Natural killer cell (primary cell): ENCODE data around the gene VIPR2. TPM values are rescaled to one million over a fixed set of nuclear protein-coding genes. Genes with fewer than 3 reads are reported as not detected.

Experiments used
- ATAC-seq, 3 donors: fragments of 150-1000 bp in 2 of 3; fragments of 200-7000 bp in 1 of 3; cut with Tn5 transposase; 1 replicate in 1 of 3; 2 replicates in 2 of 3; pipeline ENCODE4 v1.10.0; 2021; ENCODE audit warnings: mild to moderate bottlenecking in 2 of 3, moderate library complexity in 2 of 3
- DNase-seq, 2 donors: peaks; one replicate each; pipeline versions ENCODE4 v3.0.0 to v3.0.0-alpha.2; 2013 to 2021; ENCODE audit warnings: mixed read lengths in 1 of 2
- H3K27ac ChIP-seq: one replicate; pipeline ENCODE4 v1.5.1; 2013; ENCODE audit warnings: mild to moderate bottlenecking, low read length
- H3K27me3 ChIP-seq: one replicate; pipeline ENCODE4 v1.6.1; 2013; ENCODE audit warnings: low read length; ENCODE audit not compliant: control insufficient read depth, insufficient read depth
- H3K36me3 ChIP-seq: one replicate; pipeline ENCODE4 v1.6.1; 2013; ENCODE audit warnings: low read length; ENCODE audit not compliant: control insufficient read depth, insufficient read depth
- H3K4me1 ChIP-seq: one replicate; pipeline ENCODE4 v1.6.1; 2013; ENCODE audit warnings: low read length; ENCODE audit not compliant: control insufficient read depth, insufficient read depth
- H3K4me3 ChIP-seq: one replicate; pipeline ENCODE4 v1.5.1; 2013; ENCODE audit warnings: low read length
- H3K9me3 ChIP-seq: one replicate; pipeline ENCODE4 v1.6.1; 2013; ENCODE audit warnings: low read length; ENCODE audit not compliant: control insufficient read depth, insufficient read depth
- H3K27ac Mint-ChIP-seq, 2 donors: one replicate each; pipeline ENCODE4 v1.8.0; 2022; ENCODE audit warnings: mild to moderate bottlenecking in 2 of 2, mixed read lengths in 2 of 2, moderate library complexity in 1 of 2
- H3K27me3 Mint-ChIP-seq, 2 donors: one replicate each; pipeline ENCODE4 v1.8.0; 2022; ENCODE audit warnings: low read depth in 2 of 2, mixed read lengths in 2 of 2
- H3K36me3 Mint-ChIP-seq: one replicate; pipeline ENCODE4 v1.8.0; 2022; ENCODE audit warnings: mixed read lengths
- H3K4me1 Mint-ChIP-seq, 2 donors: one replicate each; pipeline ENCODE4 v1.8.0; 2022; ENCODE audit warnings: mixed read lengths in 2 of 2
- H3K4me3 Mint-ChIP-seq: one replicate; pipeline ENCODE4 v1.8.0; 2022; ENCODE audit warnings: mild to moderate bottlenecking, moderate library complexity, mixed read lengths
- H3K9me3 Mint-ChIP-seq, 2 donors: one replicate each; pipeline ENCODE4 v1.8.0; 2022; ENCODE audit warnings: mixed read lengths in 2 of 2
- CTCF ChIP-seq: fragments of 200-600 bp; IDR thresholded peaks from one replicate; pipeline ENCODE4 v1.8.0; 2022; ENCODE audit warnings: antibody characterized with exemption
- WGBS: methylation state at CpG from one replicate; pipeline ENCODE4 v1.1.7; 2013; ENCODE audit warnings: missing lambda C conversion rate; ENCODE audit not compliant: insufficient coverage; 5-methylcytosine and 5-hydroxymethylcytosine counted together
- intact Hi-C: fragments of 100-400 bp; cut with micrococcal nuclease; formaldehyde crosslinking; loops from one replicate; pipeline ENCODE4 v1.14.2; 2022
- total RNA-seq, 4 donors: library from RNA; stranded (reverse); fragments of 120-200 nt in 1 of 4; gene quantifications; one replicate each; pipeline versions ENCODE4 v1.2.3 to v1.2.4, GENCODE V29; 2013 to 2022

The VIPR2 gene
- total RNA-seq, 3 donors from 2014 or later (not counting 1 experiment from before 2014, with no cell fraction given), result 2.2 to 4.9 (median 4.7) TPM

- H3K27me3 ChIP-seq, result peaks cover 4% of the 10 kb centered on the region
- H3K36me3 ChIP-seq, result no peaks in the 10 kb centered on the region
- Mint-ChIP-seq H3K36me3 (peaks cover 7% of the 10 kb centered on the region), H3K4me1 (peaks cover 8 to 9% of the 10 kb centered on the region in 2 donors), H3K4me3 (peak overlapping the region; percentile 52), H3K9me3 (peaks cover 0 to 3% of the 10 kb centered on the region in 2 donors), H3K27ac (no peak overlapping the region), H3K27me3 (peaks cover 21 to 40% of the 10 kb centered on the region in 2 donors)
- TF ChIP-seq CTCF, result no peak
- no peak overlapping the region for H3K27ac ChIP-seq
- DNase-seq (no peak), ATAC-seq (no peak)
- 60% methylated on average over 32 of the region's 32 CpGs for WGBS
- H3K4me1 ChIP-seq, result peaks cover 2% of the 10 kb centered on the region
- peaks cover 3% of the 10 kb centered on the region for H3K9me3 ChIP-seq
- no peak overlapping the region for H3K4me3 ChIP-seq
- intact Hi-C loops, result no loop called here
These were observed 147.6 kb downstream of the VIPR2 start for GRCh38 chr7:158997110-158997453.

GRCh38 chr7:158996214-158997109, 148.2 kb downstream of the VIPR2 start:
- DNase-seq (no peak), ATAC-seq (no peak)
- Mint-ChIP-seq H3K36me3 (peaks cover 7% of the 10 kb centered on the region), H3K4me3 (no peak overlapping the region), H3K9me3 (peaks cover 0 to 3% of the 10 kb centered on the region in 2 donors), H3K27me3 (peaks cover 23 to 40% of the 10 kb centered on the region in 2 donors), H3K27ac (no peak overlapping the region), H3K4me1 (peaks cover 8 to 9% of the 10 kb centered on the region in 2 donors)
- no peak overlapping the region for H3K27ac ChIP-seq
- H3K27me3 ChIP-seq, result peaks cover 4% of the 10 kb centered on the region
- H3K9me3 ChIP-seq, result peaks cover 3% of the 10 kb centered on the region
- H3K36me3 ChIP-seq, result no peaks in the 10 kb centered on the region
- WGBS, result 79% methylated on average over 47 of the region's 47 CpGs
- peaks cover 2% of the 10 kb centered on the region for H3K4me1 ChIP-seq
- TF ChIP-seq CTCF, result no peak
- intact Hi-C loops, result no loop called here
- no peak overlapping the region for H3K4me3 ChIP-seq

DNA sequence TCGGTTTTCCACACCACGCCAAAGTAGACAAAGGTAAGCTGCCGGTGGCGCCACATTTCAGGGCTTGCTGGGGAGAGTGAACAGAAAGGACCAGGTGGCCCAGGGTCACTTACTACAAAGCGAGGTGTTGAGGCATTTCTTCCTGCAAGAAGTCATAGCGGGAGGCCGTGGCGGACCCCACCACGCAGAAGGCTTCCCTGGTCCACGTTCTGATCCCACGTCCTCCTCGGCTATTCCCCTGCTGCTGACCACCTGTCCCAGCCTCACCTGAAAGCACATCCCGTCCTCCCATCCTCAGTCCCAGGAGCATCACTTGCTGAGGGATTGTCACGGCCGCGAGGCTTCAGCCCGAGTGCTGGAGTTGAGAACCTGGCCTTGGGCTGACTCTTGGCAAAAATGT, 149.2 kb downstream of the VIPR2 start:
- peaks cover 8 to 9% of the 10 kb centered on the region in 2 donors for H3K4me1 Mint-ChIP-seq

More for the DNA sequence above, 149.2 kb downstream of the VIPR2 start:
- no peak overlapping the region for H3K27ac ChIP-seq
- peaks cover 28 to 40% of the 10 kb centered on the region in 2 donors for H3K27me3 Mint-ChIP-seq
- H3K27ac Mint-ChIP-seq, result no peak overlapping the region
- peaks cover 3% of the 10 kb centered on the region for H3K9me3 ChIP-seq
- H3K36me3 ChIP-seq, result no peaks in the 10 kb centered on the region
- H3K27me3 ChIP-seq, result peaks cover 4% of the 10 kb centered on the region
- DNase-seq, result no peak
- no peak overlapping the region for H3K4me3 ChIP-seq
- H3K4me3 Mint-ChIP-seq, result no peak overlapping the region
- no peak for TF ChIP-seq CTCF
- intact Hi-C loops, result no loop called here
- H3K36me3 Mint-ChIP-seq, result peaks cover 7% of the 10 kb centered on the region
- peaks cover 0 to 3% of the 10 kb centered on the region in 2 donors for H3K9me3 Mint-ChIP-seq
- ATAC-seq, result no peak
- peaks cover 2% of the 10 kb centered on the region for H3K4me1 ChIP-seq
- 96% methylated on average over 17 of the region's 17 CpGs for WGBS
